NK-92 (cell line): ENCODE results near the gene USP24.
"Not testable (repeated sequence)": the region's sequence is repeated elsewhere in the genome, so short reads cannot be mapped to it uniquely, and the experiment has no call there.

Source experiments
- DNase-seq: peaks from one replicate; lab custom pipeline; 2025; ENCODE audit not compliant: unreplicated experiment; lab: John Stamatoyannopoulos, UW

The USP24 gene

GRCh38 chr1:55124470-55124869, 90.7 kb downstream of the USP24 start:
- no peak for DNase-seq

GRCh38 chr1:55120538-55120937, 94.6 kb downstream of the USP24 start:
- DNase-seq = no peak

- DNase-seq = no peak
These were observed 96.4 kb downstream of the USP24 start for GRCh38 chr1:55118651-55119329.

GRCh38 chr1:55117941-55118340, 97.2 kb downstream of the USP24 start:
- no peak for DNase-seq

GRCh38 chr1:55109005-55109404, 106.2 kb downstream of the USP24 start:
- not testable (repeated sequence) for DNase-seq

- no peak for DNase-seq
These were observed 108.1 kb downstream of the USP24 start for GRCh38 chr1:55107101-55107500.

- DNase-seq = no peak
These were observed 111.3 kb downstream of the USP24 start for GRCh38 chr1:55103891-55104290.

- DNase-seq = no peak
These were observed 120.1 kb downstream of the USP24 start for GRCh38 chr1:55095095-55095494.

GRCh38 chr1:55092475-55092874, 122.7 kb downstream of the USP24 start:
- no peak for DNase-seq

- DNase-seq = no peak
These were observed 125.5 kb downstream of the USP24 start for GRCh38 chr1:55089683-55090082.

GRCh38 chr1:55088413-55088812, 126.8 kb downstream of the USP24 start:
- no peak for DNase-seq

GRCh38 chr1:55087439-55087838, 127.7 kb downstream of the USP24 start:
- DNase-seq = no peak

- DNase-seq = no peak
These were observed 130.9 kb downstream of the USP24 start for GRCh38 chr1:55084257-55084656.

GRCh38 chr1:55081905-55082296, 133.3 kb downstream of the USP24 start:
- DNase-seq = no peak

GRCh38 chr1:55081188-55081904, 133.8 kb downstream of the USP24 start:
- DNase-seq = no peak

- DNase-seq = no peak
These were observed 135.5 kb downstream of the USP24 start for GRCh38 chr1:55079651-55080050.

GRCh38 chr1:55078470-55078869, 136.7 kb downstream of the USP24 start:
- no peak for DNase-seq

- no peak for DNase-seq
These were observed 138.8 kb downstream of the USP24 start for GRCh38 chr1:55076356-55076755.

- DNase-seq = no peak
These were observed 140.7 kb downstream of the USP24 start for GRCh38 chr1:55074455-55074854.

- DNase-seq = no peak
These were observed 141.8 kb downstream of the USP24 start for GRCh38 chr1:55073187-55073916.

- DNase-seq = no peak
These were observed 143.7 kb downstream of the USP24 start for GRCh38 chr1:55071477-55071876.
